GM18508 (cell line): ENCODE results near the gene COL5A1.

Experiments
- ATAC-seq: cut with Tn5 transposase; IDR thresholded peaks from one replicate; pipeline ENCODE4 v1.9.1; 2021; ENCODE audit warnings: moderate number of reproducible peaks; ENCODE audit not compliant: insufficient read depth, unreplicated experiment

Gene COL5A1

DNA sequence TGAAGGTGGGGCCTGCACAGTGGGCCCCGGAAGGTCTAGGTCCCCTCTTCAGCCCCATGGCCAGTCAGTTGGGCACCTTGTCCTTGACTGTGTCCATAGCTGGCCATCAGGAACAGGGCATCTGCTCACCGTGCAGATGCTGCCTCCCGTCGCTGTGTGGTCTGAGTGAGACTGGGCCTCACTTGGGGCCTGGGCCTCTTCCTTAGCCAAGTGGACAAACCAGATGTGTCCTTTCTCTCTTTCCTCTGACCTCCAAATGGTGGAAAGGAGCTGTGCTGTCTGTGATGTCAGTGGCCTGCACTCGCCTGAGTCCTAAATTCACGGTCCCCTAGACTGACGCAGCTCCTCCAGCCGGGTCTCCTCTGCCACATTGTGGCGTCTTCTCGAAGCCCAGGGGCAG lies 114.5 kb downstream of the COL5A1 start:
- ATAC-seq, result no peak

DNA sequence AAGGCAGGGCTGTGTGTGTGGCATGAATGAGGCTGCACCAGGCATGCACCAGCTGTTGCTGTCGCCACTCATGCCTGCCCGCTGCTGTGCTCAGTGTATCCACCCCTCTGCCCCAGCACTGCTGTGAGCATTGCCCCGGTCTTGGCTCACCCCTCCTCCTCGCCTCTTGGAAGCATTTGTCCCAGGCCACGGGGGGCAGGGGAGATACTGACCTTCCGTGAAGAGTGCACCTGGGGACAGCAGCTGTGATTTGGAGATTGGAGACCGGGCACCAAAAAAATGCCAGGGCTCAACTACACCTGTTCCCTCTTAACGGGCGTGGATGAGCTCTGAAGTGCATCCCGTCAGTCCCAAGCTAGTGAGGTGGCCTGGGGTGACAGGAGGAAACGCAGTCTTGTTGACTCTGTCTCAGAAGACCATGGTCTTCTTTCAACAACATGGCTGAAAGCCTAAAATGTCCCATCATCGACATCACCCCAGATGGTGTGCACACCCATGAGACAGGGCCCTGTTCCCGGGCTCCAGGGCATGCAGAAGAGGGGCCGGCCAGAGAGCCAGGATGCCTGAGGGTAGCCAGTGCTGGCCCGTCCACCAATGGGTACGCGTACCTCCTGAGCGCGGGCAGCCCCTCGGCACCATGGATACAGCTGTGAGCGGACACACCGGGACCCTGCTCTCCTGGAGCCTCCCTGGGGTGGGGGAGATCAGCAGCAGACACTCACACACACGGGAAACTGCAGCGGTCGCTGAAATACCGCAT lies 115.8 kb downstream of the COL5A1 start:
- no peak for ATAC-seq

DNA sequence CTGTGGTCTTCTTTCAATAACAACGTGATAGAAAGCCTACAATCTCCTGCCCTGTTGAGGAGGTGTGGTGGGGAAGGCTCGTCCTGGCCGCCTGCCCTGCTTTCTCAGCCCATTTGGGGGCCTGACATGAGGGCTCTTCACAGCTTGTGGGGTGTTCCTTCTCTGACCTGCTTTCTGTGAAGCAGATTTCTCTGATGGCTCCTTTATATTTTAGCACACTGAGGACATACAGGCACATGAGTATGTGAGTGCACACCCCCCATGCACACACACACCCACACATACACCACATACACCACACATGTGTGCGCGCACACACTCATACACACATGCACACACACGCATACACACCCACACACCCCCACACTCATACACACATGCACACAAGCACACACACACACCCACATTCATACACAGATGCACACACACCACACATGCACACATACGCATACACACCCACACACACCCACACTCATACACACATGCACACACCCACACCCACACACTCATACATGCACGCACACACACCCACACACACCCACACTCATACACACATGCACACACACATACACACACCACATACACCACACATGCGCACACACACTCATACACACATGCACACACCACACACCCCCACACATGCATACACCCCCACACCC lies 117.5 kb downstream of the COL5A1 start:
- ATAC-seq, result no peak

DNA sequence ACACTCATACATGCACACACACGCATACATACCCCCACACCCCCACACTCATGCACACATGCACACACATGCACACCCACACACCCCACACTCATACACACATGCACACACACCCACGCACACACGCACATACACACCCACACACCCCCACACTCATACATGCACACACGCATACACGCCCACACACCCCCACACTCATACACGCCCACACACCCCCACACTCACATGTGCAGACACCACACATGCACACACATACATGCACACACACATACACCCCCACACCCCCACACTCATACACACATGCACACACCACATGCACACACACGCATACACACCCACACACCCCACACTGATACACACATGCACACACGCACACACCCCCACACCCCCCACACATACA lies 118.3 kb downstream of the COL5A1 start:
- ATAC-seq, result no peak

DNA sequence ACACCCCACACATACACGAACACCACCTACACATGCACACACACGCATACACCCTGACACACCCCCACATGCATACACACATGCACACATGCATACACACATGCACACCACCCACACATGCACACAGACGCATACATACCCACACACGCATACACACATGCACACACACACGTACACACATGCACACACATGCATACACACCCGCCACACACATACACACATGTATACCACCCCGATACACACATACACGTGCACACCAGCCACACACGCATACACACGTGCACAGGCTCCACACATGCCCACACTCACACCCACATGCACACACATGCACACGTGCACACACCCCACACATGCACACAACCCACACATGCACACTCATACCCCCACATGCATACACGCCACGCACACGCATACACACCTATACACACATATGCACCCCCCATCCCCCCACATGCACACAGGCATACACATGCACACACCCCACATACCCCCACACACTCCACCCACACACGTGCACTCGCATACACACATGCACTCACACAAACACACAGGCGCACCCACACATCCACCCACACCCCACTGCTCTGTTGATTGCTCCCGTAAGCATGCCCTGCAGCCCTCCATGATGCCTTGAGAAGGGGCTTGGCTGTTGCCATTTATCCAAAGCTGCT lies 119.3 kb downstream of the COL5A1 start:
- no peak for ATAC-seq

DNA sequence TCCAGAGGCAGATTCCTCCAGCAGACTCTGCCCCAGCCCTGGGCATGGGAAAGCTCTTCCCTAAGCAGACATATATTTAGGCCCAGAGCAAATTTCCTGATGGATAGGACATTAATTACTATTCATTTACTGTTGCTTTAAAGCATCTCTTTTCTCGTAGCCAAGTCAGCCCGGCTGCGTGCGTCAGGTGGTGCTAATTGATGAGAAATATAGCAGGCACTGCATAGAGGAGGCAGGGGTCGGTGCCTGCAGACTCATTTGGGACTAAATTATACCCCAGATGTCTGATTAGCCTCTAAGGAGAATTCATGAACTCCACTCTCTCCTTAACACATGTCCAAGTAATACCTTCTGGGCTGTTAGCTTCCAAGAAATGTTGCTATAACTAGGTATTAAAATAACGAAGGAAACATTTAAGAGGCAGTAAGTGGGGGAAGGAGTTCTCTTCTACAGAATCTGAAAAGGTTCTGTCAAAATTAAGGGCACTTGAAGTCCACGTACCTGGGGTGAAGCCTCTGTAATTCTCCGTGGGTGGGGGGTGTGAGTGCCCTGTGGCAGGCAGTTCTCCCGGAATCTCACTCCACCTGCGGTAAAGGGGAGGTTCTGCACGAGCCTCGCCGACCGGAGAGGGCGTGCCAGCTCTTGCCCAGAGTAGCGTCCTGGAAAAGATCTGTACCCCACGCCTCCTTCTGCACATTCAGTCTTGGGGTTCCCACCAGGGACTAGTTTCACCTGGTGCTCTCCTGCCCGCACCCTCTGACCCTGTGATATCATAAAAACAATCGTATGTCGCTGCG lies 123.1 kb downstream of the COL5A1 start:
- no peak for ATAC-seq

DNA sequence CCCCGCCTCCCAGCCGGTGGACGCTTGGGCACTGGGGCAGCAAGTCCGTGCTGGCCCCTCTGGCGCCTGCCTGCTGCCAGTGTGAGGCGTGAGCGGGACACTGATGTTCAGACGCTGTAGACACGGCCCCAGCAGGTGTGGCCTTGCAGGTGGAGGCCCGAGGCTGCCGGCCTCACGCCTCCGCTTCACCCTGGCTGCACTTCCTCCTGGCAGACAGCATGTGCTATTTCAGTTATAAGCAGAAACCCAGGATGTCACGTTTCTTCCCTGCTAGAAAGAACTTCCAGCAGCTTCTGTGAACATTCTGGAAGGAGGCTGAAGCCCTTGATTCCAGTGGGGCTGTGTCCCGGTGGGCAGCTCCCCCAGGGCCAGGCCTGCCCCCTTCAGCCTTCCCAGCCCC lies 124.2 kb downstream of the COL5A1 start:
- no peak for ATAC-seq

DNA sequence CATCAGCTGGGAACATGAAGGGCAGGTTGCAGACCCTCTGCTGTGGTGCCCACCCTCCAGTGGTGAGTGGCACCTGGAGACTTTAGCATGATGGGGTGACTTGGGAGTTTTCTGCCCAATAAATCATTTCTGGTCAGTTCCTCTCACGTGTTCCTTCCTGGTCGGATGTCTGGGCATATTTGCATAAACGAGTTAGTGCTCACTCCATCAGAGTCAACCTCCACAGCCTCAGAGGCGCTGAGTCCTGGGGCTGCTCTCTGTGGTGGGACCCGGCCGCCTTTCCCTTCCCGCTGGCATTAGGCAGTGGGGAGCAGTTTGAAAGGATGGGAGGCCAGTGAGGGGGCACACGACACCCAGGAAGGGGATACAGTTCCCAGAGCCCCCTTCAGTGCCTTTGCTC lies 125.0 kb downstream of the COL5A1 start:
- ATAC-seq, result no peak

DNA sequence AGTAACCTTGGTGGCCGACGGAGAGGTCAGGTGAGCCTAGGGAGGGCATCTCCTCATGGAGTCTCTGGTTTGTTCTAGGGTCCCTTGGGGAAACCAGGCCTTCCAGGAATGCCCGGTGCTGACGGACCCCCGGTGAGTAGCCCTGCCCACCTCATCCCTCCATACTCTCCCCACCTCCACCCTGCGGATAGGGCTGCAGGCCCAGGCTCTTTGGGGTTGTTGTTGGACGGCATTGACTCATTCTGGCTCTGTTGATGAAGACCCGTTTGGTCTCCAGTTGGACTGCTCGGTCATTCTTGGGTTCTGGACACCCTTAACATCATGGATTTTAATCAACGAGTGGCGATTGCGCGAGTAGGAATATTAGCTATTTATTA lies 126.7 kb downstream of the COL5A1 start:
- no peak for ATAC-seq

DNA sequence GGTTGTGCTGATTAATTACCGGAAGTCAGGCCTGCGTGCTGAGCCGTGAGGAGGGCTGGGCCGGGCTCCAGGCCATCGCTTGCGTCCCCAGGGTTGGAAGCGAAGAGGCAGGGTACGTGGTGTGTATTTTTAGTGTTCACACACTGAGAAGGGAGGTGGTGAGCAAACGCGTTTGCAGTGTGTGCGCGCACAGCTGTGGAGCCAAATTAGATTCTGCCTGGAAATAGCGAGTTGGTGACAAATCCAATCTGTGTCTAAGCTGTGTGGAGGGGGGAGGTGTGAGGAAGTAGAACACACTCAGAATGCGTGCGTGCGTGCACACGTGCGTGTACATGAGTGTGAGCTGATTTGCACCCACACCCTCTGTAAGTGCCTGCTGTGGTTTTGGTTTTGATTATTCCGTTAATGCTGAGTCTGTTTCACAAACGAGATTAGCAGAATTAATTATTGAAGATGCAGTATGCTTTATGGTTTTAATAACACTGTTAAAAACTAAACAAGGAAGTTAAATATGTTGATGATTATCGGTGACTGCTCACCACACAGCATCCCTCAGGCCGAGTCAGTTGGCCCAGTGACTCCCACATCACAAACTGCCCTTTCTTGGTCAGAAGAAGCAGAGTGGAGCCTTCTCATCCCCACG lies 127.2 kb downstream of the COL5A1 start:
- no peak for ATAC-seq

DNA sequence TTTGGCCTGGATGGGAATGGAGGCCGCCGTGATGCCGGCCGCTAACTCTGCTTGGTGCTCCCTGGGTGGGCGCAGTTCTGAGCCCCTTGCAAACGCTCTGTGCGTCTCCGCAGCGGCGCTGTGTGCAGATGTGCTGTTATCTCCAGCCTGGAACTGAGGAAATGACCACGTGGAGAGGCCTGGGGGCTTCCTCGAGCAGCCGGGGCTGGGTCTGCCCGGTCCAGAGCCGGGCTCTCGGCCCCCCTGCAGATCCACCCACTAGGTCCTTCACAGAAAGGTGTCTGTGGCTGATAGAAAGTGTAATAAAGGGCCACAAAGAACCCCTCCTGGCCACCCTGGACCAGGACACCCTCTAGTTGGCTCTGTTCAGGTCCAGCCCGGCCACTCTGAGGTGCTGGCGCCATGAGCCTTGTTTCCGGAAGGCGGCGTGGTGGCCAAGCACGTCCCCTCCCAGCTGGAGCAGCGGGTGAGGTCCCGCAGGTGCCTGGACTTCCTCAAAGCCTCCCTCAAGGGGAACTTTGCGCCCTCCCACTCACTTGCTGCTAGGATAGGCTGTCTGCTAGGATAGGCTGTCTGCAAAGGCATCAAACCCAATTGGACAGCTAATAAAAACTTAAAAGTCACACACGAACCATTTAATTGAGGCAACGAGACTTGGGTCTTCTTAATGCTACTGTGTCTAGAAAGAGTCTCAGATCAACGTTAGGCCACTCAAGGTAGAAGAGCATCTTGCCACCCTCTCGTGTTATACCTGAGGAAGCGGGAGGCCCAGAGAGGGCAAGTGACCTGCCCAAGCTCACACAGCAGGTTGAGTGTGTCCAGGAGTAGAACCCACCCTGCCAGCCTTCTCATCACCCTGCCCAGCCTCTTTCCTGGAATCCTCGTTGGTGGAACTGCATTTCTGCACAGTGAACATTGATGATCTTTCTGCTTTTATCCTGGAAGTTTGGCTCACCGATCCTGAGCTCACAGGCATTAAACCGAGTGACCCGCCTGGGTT lies 129.7 kb downstream of the COL5A1 start:
- ATAC-seq, result no peak

DNA sequence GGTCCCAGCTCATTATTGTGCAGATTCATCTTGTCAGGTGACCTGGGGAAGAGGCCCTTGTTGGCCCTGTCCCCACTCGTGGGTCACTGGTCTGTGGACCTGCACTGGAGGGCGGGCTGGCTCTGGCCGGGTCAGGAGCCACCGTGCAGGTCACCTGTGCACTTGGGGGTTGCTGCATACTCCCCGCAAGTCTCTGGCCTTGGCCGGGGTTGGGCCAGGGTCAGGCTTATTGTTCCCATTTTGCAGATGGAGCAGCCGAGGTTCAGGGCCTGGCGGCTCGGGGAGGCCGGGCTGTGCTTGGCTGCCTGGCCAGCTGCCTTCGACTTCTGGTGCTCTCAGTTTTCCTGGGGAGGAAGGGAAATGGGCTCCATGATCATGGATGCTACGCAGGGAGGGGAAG lies 130.7 kb downstream of the COL5A1 start:
- no peak for ATAC-seq

DNA sequence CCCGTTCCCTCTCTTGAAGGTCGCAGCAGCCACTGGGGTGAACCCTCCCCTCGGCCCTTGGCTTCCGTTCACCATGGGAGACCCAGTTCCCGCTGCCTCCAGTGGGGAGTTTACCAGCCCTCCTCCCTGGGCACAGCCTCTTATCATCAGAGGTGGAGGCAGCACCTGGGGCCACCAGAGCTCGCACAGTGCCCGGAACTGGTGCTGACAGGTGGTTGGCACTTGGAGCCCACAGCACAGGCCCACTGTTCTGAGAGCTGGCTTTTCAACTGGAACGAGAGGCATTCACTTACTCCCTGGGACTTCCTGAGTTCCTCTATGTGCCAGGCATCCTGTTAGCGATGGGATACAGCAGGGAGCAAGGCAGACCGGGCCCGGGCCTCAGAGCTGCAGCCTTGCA lies 132.2 kb downstream of the COL5A1 start:
- ATAC-seq, result no peak

DNA sequence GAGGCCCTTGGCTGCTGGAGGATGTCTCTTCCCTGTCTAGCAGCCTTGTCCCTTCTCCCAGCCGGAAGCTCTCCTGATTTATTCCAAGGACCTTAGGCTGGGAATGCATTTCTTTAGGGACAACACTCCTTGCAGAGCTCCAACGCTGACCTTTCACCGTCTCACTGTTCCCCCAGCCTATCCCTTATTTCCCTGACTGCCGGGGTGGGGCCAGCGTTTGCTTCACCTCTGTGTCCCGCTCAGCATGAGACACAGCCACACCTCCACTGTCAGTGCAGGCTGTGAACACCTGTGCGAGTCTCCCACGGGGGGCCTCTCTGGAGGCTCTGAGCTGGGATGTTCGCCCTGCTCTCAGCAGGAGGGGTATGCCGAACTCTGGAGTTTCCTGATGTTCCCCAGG lies 132.8 kb downstream of the COL5A1 start:
- no peak for ATAC-seq

DNA sequence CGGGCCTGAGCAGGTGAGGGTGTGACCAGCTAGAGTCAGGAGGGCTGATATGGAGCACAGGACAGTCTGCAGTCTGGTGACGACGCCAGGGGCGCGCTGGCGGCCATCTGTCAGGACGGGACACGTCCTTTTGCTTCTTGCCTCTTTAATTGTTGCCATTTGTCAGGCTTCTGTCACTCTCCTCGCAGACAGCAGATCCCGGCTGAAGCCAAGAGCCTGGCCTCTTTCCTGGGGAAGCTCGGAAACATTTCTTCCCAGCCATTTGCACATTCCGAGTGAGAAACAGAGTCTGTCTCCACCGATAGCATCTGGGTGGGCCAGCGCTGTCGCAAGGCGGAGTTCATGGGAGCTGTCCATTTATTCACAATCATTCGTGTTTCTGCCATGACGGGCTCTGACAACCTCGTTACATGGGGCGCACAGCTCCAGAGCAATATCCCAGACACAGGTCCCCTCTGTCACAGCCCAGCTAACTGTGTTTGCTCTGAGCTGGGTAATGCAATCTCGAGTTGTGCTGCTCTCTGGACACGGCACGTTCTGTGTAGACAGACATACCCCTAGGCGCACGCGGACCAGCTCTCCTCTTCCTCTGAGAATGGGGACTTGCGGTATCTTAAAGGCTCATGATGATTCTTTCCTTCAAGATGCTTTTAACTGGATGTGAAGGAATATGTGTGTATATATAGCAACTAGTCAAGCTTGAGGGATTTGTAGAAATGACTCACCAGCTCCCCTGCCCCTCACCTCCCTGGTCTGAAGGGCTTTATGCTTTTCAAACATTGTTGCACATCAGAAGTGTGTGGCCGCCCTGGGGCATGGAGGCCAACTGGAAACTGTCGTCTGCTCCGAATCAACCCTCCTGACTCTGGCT lies 133.7 kb downstream of the COL5A1 start:
- ATAC-seq, result no peak

DNA sequence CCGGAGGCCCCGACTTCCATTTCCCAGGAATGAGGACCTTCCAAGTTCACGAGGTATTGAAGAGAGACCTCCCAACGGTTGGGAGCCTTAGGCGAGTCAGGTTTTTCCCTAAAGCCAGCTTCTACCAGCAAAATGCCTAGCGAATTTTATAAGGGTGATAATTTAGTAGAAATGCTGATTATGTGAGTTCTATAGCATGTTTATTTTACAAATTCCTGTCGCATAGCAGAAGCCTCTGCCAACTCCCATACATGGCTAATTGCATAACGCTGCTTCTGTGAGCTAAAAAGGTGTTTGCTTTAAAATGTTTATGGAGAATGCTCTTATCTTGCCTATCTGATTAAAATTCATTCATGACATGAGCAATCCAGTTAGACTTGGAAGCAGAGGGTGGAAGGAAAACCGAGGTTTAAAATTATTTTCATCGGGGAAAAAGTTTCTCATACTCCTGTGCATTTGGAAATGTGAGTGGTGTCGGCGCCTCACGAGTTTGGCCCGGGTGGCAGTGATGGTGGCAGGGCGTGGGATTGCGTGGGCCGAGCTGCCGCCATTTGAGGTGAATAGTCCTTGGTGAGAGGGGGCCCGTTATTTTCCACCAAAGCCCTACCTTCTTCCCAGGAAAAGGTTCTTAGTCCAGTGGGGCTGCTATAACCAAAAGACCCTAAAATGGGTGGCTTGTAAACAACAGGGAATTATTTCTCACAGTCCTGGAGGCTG lies 134.6 kb downstream of the COL5A1 start:
- no peak for ATAC-seq

DNA sequence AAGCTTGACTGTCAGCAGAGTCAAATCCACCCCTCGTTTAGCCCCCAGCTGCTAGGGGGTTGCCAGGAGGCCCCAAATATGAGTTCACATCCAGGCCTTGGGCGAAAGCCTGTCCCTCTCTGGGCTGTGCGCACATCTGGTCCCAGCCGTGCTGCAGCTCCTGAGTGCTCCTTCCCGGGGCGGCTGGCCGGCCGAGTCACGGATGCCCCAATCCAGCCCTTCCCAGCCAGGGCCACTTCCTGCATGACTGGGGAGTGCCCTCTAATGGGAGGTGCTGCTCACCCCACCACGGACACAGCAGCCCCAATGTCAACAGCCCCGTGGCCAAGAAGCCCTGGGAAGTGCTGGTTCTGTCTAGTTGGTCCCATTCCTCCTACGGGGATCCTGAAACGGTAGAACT lies 135.6 kb downstream of the COL5A1 start:
- ATAC-seq, result no peak

DNA sequence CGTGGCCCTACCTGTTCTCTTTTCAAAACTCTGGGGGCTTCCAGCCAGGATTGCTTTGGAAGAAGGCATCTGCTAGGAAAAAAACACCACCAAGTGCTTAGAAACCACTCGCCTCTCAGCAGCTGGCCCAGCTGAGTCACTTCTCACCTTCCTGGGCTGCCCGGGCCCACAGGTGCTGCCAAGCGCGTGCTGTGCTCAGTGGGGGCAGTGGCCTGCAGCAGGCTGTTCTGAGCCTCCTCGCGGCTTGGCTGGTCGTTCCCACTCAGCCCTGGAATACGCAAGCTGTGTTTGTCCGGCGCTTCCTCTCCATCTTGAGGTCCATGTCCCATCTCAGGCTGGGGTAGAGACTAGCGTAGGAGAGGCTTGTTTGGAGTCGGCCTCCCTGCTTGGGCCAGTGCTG lies 136.6 kb downstream of the COL5A1 start:
- no peak for ATAC-seq
